ENCODE measurements around the gene UBXN1.
A peak's percentile ranks its signal among the peaks of the same experiment; 100 is the strongest.

The UBXN1 gene, protein sequence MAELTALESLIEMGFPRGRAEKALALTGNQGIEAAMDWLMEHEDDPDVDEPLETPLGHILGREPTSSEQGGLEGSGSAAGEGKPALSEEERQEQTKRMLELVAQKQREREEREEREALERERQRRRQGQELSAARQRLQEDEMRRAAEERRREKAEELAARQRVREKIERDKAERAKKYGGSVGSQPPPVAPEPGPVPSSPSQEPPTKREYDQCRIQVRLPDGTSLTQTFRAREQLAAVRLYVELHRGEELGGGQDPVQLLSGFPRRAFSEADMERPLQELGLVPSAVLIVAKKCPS

DNA sequence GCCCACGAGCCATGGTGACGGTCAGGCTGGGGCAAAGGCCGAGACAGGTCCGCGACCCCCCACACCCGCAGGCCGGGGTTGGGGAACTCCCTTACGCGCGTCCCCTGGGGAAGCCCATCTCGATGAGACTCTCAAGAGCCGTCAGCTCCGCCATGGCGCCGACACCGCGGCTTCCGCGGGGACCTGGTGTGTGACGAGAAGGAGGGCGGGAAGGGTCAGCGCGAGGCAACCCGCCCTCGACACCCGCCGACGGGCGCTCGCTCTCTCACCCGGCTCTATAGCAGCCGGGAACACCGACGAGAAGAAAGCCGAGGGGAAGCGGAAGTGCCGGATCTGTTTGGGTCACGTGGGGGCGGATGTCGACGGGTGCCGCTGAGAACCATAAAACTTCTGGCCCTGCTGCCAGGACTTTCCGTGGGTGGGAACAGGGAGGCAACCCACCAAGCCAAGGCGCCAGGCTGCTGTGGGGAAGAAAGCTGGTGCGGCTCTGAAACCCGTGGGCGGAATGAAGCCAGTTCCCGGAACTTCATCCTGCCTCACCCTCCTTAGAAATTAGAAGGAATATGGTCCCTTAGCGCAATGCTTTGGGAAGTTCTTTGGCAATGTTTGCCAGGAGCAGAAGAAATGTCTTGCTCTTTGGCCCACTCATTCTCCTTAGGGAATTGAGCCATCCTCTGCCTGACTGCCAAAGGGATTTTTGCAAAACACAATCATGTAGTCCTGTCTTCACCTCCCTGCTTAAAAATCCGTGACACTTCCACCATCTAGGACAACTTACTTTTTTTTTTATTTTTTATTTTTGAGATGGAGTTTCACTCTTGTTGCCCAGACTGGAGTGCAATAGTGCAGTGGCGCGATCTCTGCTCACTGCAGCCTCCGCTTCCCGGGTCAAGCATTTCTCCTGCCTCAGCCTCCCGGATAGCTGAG, at the start of gene UBXN1:
Gene UBXN1 (minus strand): TSS at position 304 of the 927 bp plus-strand sequence. CDS start 150 bp downstream, at position 154.
- Histone ChIP-seq H3K27me3 (ENCODE audit: control insufficient read depth, insufficient read depth, low read length) (no peaks in the 10 kb centered on the region), H3K36me3 (ENCODE audit: control insufficient read depth, insufficient read depth, low read length) (no peaks in the 10 kb centered on the region), H3K4me3 (ENCODE audit: low read length) (peak within 1 kb of the TSS; percentile 84), H3K9ac (ENCODE audit: low read length) (peak within 1 kb of the TSS; percentile 90), H3K4me1 (ENCODE audit: control insufficient read depth, insufficient read depth, low read length) (peaks cover 7% of the 10 kb centered on the region), H3K9me3 (ENCODE audit: control insufficient read depth, low read length) (no peaks in the 10 kb centered on the region)

DNA sequence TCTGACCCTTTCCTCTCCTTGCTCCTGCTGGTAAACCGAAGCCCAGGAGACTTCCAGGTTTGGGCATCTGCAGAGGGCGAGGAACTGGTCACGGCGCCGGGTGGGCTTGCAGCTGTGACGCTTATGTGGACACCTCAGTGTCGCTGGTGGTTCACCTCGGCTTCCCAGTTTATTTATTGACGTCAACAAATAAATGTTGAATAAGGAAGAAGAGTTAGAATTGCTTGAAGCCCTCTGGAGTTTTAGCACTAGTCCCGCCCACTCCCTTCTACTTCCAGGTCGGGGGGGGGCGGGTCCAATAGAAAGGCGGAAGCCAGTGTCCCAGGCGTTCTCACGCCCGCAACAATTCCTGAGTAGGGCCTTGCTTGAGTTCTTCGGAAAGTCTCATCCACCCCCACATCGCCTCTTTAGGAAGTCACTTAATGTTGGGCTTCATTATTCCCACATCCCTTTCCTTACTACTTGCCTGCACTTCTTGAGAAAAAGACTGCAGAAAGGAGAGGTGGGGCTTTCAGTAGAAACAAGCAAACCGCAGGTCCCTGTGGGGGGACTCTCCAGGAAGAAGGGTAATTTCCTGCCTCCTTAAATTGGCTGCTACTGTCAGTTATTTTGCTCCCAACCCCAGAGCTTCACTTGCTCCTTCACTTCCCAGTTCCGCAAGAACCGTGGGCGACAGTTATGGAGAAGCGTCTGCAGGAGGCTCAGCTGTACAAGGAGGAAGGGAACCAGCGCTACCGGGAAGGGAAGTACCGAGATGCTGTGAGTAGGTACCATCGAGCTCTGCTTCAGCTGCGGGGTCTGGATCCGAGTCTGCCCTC, 49.5 kb upstream of the UBXN1 start, which contains the start of gene TTC9C:
Gene TTC9C (plus strand): TSS at position 316 of the 818 bp plus-strand sequence. CDS start 363 bp downstream, at position 679.
- Histone ChIP-seq H3K4me1 (ENCODE audit: control insufficient read depth, insufficient read depth, low read length) (peaks cover 16% of the 10 kb centered on the region), H3K4me3 (ENCODE audit: low read length) (peak within 1 kb of the TSS; percentile 98), H3K36me3 (ENCODE audit: control insufficient read depth, insufficient read depth, low read length) (peaks cover 8% of the 10 kb centered on the region), H3K27me3 (ENCODE audit: control insufficient read depth, insufficient read depth, low read length) (no peaks in the 10 kb centered on the region), H3K9me3 (ENCODE audit: control insufficient read depth, low read length) (no peaks in the 10 kb centered on the region), H3K9ac (ENCODE audit: low read length) (peak within 1 kb of the TSS; percentile 73)

DNA sequence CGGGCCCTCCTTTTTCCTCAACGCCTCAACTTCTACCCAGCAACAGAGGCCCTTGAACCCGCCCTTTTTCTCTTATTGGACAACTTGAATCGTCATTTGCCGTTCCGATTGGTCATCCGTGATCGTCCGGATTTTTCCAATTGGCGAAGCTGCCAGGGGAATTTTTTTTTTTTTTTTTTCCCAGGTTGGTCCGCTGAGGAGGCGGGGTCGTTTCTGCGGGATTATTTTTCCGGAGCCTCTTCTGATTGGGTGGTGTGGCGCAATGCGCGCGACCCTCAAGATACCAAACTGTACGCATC, 48.9 kb upstream of the UBXN1 start:
- H3K4me1 ChIP-seq (ENCODE audit: control insufficient read depth, insufficient read depth, low read length) = peaks cover 16% of the 10 kb centered on the region
- no peaks in the 10 kb centered on the region for H3K27me3 ChIP-seq (ENCODE audit: control insufficient read depth, insufficient read depth, low read length)
- H3K9ac ChIP-seq (ENCODE audit: low read length) = peak overlapping the region; percentile 73
- no peaks in the 10 kb centered on the region for H3K9me3 ChIP-seq (ENCODE audit: control insufficient read depth, low read length)
- peaks cover 10% of the 10 kb centered on the region for H3K36me3 ChIP-seq (ENCODE audit: control insufficient read depth, insufficient read depth, low read length)
- peak overlapping the region; percentile 98 for H3K4me3 ChIP-seq (ENCODE audit: low read length)

DNA sequence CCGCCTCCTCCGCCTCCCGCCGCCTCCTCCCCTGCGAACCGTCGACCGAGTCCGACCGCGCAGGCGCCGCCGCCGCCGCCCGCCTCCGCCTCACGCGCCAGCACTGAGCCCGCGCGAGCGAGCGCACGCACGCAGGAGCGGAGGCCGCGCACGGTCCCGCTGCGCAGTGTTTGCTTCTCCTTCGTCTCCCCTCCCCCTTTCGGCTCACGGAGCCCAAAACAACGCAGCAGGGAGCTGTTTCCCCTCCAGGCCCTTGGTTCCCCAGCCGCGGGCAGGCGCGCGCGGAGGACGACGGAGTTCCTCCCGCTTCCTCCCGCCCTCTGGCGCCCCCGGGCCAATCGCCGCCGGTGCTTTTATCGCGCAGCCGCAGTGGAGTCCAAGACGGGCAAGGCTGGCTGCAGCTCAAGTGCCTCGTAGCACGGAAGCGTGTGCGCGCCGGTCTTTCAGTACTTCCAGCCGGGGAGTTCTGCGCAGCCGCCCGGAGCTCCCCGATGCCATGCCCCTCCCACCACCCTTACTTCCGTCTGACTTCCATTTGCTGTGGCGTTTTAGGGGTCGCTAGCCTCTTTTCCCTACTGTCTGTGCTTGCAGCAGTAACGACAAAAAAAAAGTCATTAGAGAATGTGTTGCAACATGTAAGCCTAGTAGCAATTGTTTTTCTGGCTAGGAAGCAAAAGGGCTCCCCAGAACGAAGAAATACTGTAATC, 48.4 kb upstream of the UBXN1 start, which contains the start of gene HNRNPUL2:
Gene HNRNPUL2 (minus strand): TSS at position 293 of the 707 bp plus-strand sequence. CDS start 301 bp downstream, outside the sequence.
- H3K9ac ChIP-seq (ENCODE audit: low read length) = peak within 1 kb of the TSS; percentile 73
- no peaks in the 10 kb centered on the region for H3K27me3 ChIP-seq (ENCODE audit: control insufficient read depth, insufficient read depth, low read length)
- H3K36me3 ChIP-seq (ENCODE audit: control insufficient read depth, insufficient read depth, low read length) = peaks cover 13% of the 10 kb centered on the region
- no peaks in the 10 kb centered on the region for H3K9me3 ChIP-seq (ENCODE audit: control insufficient read depth, low read length)
- peaks cover 16% of the 10 kb centered on the region for H3K4me1 ChIP-seq (ENCODE audit: control insufficient read depth, insufficient read depth, low read length)
- H3K4me3 ChIP-seq (ENCODE audit: low read length) = peak within 1 kb of the TSS; percentile 98

DNA sequence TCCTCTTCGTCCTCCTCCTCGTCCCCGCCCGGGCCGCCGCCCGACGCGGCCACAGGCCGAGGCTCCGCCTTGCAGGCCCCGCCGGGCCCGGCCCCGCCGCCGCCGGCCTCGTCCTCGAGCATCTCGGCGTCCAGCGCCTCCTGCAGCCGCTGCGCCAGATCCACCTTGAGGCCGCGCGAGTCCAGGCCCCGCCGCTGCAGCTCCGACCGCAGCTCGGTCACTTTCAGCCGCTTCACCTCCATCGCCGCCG, 48.0 kb upstream of the UBXN1 start:
- H3K4me1 ChIP-seq (ENCODE audit: control insufficient read depth, insufficient read depth, low read length) = peaks cover 16% of the 10 kb centered on the region
- H3K36me3 ChIP-seq (ENCODE audit: control insufficient read depth, insufficient read depth, low read length) = peaks cover 17% of the 10 kb centered on the region
- no peaks in the 10 kb centered on the region for H3K27me3 ChIP-seq (ENCODE audit: control insufficient read depth, insufficient read depth, low read length)
- H3K9ac ChIP-seq (ENCODE audit: low read length) = peak overlapping the region; percentile 73
- H3K9me3 ChIP-seq (ENCODE audit: control insufficient read depth, low read length) = no peaks in the 10 kb centered on the region
- H3K4me3 ChIP-seq (ENCODE audit: low read length) = peak overlapping the region; percentile 98

DNA sequence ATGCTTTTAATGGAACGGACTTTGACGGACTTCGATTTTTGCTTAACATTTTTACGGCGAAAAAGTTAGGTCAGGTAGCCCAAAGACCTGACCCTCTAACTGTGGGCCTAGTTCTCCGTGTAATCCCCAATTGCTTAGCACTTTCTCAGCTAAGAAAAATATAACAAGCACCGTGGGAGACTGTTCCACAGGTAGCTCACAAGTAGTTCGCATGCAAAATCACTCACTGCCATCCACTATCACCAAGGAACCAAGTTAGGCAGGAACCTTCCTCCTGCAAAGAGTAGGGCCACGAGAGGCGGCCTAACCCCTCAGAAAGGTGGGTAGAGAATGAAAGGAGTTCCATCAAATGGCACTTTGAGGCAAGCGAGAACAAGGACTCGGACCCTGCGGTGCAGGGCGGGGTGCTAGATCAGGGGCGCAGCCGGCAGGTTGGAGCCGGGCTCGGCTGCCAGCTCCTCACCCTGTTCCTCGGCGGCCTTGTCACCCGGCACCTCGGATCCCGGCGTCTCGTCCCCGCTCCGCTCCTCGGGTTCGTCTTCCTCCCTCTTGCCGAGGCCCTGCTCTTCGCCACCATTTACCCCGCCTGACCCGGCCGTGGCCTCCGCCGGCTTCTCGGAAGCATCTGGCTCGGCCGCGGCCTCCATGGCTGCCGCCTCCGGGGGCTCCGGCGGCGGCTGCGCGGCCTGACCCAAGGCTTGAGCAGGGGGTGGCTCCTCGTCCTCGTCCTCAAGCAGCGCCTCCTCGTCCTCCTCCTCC, 47.5 kb upstream of the UBXN1 start:
- peaks cover 16% of the 10 kb centered on the region for H3K4me1 ChIP-seq (ENCODE audit: control insufficient read depth, insufficient read depth, low read length)

DNA sequence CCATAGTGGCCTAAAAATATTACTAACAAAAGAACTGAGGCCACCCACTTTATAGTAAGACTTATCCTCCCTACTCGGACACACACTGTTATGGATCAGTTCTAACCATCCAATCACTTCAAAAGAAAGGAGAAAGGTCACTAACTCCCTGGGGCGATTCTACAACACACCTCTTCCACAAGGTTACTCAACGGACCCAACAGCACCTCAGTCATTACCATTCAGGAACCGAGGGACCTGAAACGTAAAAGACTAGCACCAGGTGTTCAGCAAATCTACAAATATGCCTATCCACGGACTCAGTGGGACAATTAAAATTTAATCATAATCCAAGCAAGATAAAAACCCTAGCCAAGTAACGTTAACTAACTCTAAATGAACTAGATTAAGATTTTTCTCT, 46.8 kb upstream of the UBXN1 start:
- peaks cover 16% of the 10 kb centered on the region for H3K4me1 ChIP-seq (ENCODE audit: control insufficient read depth, insufficient read depth, low read length)
- peaks cover 25% of the 10 kb centered on the region for H3K36me3 ChIP-seq (ENCODE audit: control insufficient read depth, insufficient read depth, low read length)
- H3K27me3 ChIP-seq (ENCODE audit: control insufficient read depth, insufficient read depth, low read length) = no peaks in the 10 kb centered on the region

More for the DNA sequence above, 47.5 kb upstream of the UBXN1 start:
- Histone ChIP-seq H3K9ac (ENCODE audit: low read length) (peak overlapping the region; percentile 73), H3K27me3 (ENCODE audit: control insufficient read depth, insufficient read depth, low read length) (no peaks in the 10 kb centered on the region), H3K4me3 (ENCODE audit: low read length) (peak overlapping the region; percentile 76), H3K36me3 (ENCODE audit: control insufficient read depth, insufficient read depth, low read length) (peaks cover 21% of the 10 kb centered on the region), H3K9me3 (ENCODE audit: control insufficient read depth, low read length) (no peaks in the 10 kb centered on the region)

DNA sequence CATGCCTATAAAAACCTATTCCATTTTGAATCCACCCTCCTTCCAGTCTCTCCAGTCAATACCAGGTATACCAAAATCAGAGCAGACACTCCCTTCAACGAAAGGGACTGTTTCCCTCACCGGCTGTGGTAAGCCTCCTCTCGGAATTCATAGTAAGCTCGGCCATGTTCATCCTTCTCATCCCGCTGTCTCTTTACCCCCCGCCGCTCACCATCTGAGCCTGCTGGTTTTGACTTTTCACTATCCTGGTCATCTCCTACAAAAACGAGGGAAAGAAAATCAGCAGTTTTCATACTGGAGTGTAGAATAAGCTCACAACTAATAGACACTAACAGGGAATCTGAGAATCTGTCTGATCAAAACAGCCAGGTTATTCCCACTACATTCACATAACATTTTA, 45.3 kb upstream of the UBXN1 start:
- Histone ChIP-seq H3K4me3 (ENCODE audit: low read length) (no peak overlapping the region), H3K9me3 (ENCODE audit: control insufficient read depth, low read length) (no peaks in the 10 kb centered on the region), H3K27me3 (ENCODE audit: control insufficient read depth, insufficient read depth, low read length) (no peaks in the 10 kb centered on the region), H3K4me1 (ENCODE audit: control insufficient read depth, insufficient read depth, low read length) (peaks cover 10% of the 10 kb centered on the region), H3K36me3 (ENCODE audit: control insufficient read depth, insufficient read depth, low read length) (peaks cover 25% of the 10 kb centered on the region), H3K9ac (ENCODE audit: low read length) (peak overlapping the region; percentile 73)

More for the DNA sequence above, 46.8 kb upstream of the UBXN1 start:
- Histone ChIP-seq H3K9me3 (ENCODE audit: control insufficient read depth, low read length) (no peaks in the 10 kb centered on the region), H3K4me3 (ENCODE audit: low read length) (peak overlapping the region; percentile 76), H3K9ac (ENCODE audit: low read length) (peak overlapping the region; percentile 73)

DNA sequence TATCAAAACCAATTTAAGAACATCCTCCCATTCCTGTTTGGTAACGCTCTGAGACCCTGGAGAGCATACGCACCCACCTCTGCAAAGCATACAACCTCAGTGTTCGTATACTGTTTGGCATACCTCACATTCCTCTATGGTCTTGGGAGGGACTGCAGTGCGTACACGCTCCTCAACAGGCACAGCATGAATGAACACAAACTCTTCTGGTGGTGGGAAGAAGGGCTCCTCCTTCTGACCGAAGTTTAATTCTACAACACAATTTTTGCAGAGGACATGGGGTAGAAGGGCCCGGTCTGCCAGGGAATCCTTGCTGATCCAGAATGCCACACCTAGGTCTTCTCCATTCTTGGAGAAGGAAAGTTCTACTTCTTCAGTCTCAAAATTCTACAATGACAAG, 43.1 kb upstream of the UBXN1 start:
- Histone ChIP-seq H3K27me3 (ENCODE audit: control insufficient read depth, insufficient read depth, low read length) (no peaks in the 10 kb centered on the region), H3K9me3 (ENCODE audit: control insufficient read depth, low read length) (no peaks in the 10 kb centered on the region), H3K36me3 (ENCODE audit: control insufficient read depth, insufficient read depth, low read length) (peaks cover 27% of the 10 kb centered on the region), H3K4me1 (ENCODE audit: control insufficient read depth, insufficient read depth, low read length) (peaks cover 10% of the 10 kb centered on the region), H3K4me3 (ENCODE audit: low read length) (no peak overlapping the region), H3K9ac (ENCODE audit: low read length) (no peak overlapping the region)

DNA sequence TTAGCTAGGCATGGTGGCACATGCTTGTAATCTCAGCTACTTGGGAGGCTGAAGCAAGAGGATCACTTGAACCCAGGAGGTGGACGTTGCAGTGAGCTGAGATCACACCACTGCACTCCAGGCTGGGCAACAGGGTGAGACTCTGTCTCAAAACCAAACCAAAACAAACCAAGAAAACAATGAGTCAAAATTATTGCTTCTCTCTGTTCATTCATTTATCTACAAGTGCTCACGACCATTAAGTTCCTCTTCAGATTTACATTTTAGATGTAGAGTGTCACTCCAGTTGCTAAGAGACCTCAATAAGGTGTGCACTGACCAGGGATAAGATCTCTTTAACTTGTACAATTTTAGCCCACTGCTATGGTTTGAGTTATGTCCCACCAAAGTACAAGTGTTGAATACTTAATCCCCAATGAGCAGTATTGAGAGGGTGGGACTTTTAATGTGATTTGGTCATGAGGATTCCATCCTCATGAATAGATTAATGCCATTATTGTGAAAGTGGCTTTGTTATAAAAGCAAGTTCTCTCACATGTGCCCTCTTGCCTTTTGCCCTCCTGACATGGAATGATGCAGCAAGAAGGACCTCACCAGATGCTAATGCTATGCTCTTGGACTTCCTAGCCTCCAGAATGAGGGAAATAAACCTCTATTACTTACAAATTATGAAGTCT, 40.6 kb upstream of the UBXN1 start:
- H3K9ac ChIP-seq (ENCODE audit: low read length) = no peak overlapping the region
- H3K4me1 ChIP-seq (ENCODE audit: control insufficient read depth, insufficient read depth, low read length) = peaks cover 14% of the 10 kb centered on the region
- no peak overlapping the region for H3K4me3 ChIP-seq (ENCODE audit: low read length)
- H3K36me3 ChIP-seq (ENCODE audit: control insufficient read depth, insufficient read depth, low read length) = peaks cover 35% of the 10 kb centered on the region
- no peaks in the 10 kb centered on the region for H3K9me3 ChIP-seq (ENCODE audit: control insufficient read depth, low read length)
- H3K27me3 ChIP-seq (ENCODE audit: control insufficient read depth, insufficient read depth, low read length) = no peaks in the 10 kb centered on the region

Measured in mucosa of stomach (tissue), 1 donor.